Testis (tissue), 3 donors: ENCODE measurements around the gene ICA1. TPM values are rescaled to one million over a fixed set of nuclear protein-coding genes. Genes with fewer than 3 reads are reported as not detected.

Source experiments
- DNase-seq: peaks from one replicate; pipeline ENCODE4 v3.0.0-alpha.2; 2019
- H3K27ac ChIP-seq, 2 donors: fragments of 200-600 bp; sonication (generic); one replicate each; pipeline ENCODE4 v1.5.1; 2019
- H3K27me3 ChIP-seq: fragments of 200-600 bp; sonication (generic); one replicate; pipeline ENCODE4 v1.5.1; 2019
- H3K36me3 ChIP-seq: fragments of 200-600 bp; sonication (generic); one replicate; pipeline ENCODE4 v1.5.1; 2017; ENCODE audit warnings: low read depth; ENCODE audit errors: missing control alignments
- H3K4me1 ChIP-seq: fragments of 200-600 bp; sonication (generic); one replicate; pipeline ENCODE4 v1.5.1; 2019
- H3K4me3 ChIP-seq, 2 donors: fragments of 200-600 bp; sonication (generic); one replicate each; pipeline ENCODE4 v1.5.1; 2017 to 2019
- H3K9me3 ChIP-seq: fragments of 200-600 bp; sonication (generic); one replicate; pipeline ENCODE4 v1.5.1; 2017
- CTCF ChIP-seq, 3 experiments: fragments of 450-650 bp in 2 of 3; fragments of 200-600 bp in 1 of 3; sonication (generic) in 1 of 3; IDR thresholded peaks; one replicate each; pipeline ENCODE4 v1.5.1; 2016 to 2019; ENCODE audit warnings: antibody characterized with exemption in 3 of 3, mild to moderate bottlenecking in 2 of 3, moderate library complexity in 1 of 3
- POLR2A ChIP-seq: fragments of 450-650 bp; IDR thresholded peaks from one replicate; pipeline ENCODE4 v1.6.1; 2017; ENCODE audit warnings: antibody characterized with exemption, mild to moderate bottlenecking, moderate library complexity
- WGBS, 2 donors: methylation state at CpG; one replicate each; pipeline ENCODE4 v1.1.5; 2018; 5-methylcytosine and 5-hydroxymethylcytosine counted together
- intact Hi-C: fragments of 100-400 bp; cut with DNase I; formaldehyde crosslinking; loops from one replicate; pipeline ENCODE4 v1.15.1; 2023; ENCODE audit warnings: low total_unique reads
- polyA plus RNA-seq: library from polyadenylated mRNA; stranded (reverse); fragments of 350-450 nt; fragmentation: Illumina TruSeq; extraction: RNeasy Lipid Tissue Mini Kit (QIAGEN cat#74804); gene quantifications from one replicate; pipeline ENCODE4 v1.2.3, GENCODE V29; 2014; ENCODE audit warnings: low read depth, low replicate concordance; ENCODE audit not compliant: insufficient read depth
- total RNA-seq, 2 donors: library from RNA; depleted of rRNA; stranded (reverse); fragments of >200 nt; gene quantifications; one replicate each; pipeline ENCODE4 v1.2.3, GENCODE V29; 2016

ICA1 gene
- total and polyA plus RNA-seq, 3 donors from 2014 or later = 33.6 to 90.3 (median 76.1) TPM

GRCh38 chr7:8214244-8214824 lies 47.6 kb downstream of the ICA1 start:
- H3K36me3 ChIP-seq = no peaks in the 10 kb centered on the region
- H3K9me3 ChIP-seq = no peaks in the 10 kb centered on the region
- no peak for DNase-seq
- H3K27me3 ChIP-seq = no peaks in the 10 kb centered on the region
- TF ChIP-seq CTCF (IDR thresholded peaks at IDR 0.05) (no peak), POLR2A (no peak)
- H3K4me1 ChIP-seq = no peaks in the 10 kb centered on the region
- intact Hi-C loops = no loop called here
- WGBS, 2 donors = 51 to 76% methylated on average over 8 of the region's 8 CpGs
- no peak overlapping the region for H3K27ac ChIP-seq
- no peak overlapping the region for H3K4me3 ChIP-seq

GRCh38 chr7:8213381-8213780 lies 48.6 kb downstream of the ICA1 start:
- no peaks in the 10 kb centered on the region for H3K9me3 ChIP-seq
- no peak for DNase-seq
- H3K27ac ChIP-seq = no peak overlapping the region
- no peaks in the 10 kb centered on the region for H3K36me3 ChIP-seq
- no peaks in the 10 kb centered on the region for H3K27me3 ChIP-seq
- no peaks in the 10 kb centered on the region for H3K4me1 ChIP-seq
- intact Hi-C loops = no loop called here
- no peak for TF ChIP-seq POLR2A
- no peak for TF ChIP-seq CTCF (IDR thresholded peaks at IDR 0.05)
- H3K4me3 ChIP-seq = no peak overlapping the region
- WGBS, 2 donors = 90 to 95% methylated on average over 2 of the region's 2 CpGs

GRCh38 chr7:8212638-8213037 lies 49.3 kb downstream of the ICA1 start:
- DNase-seq = no peak
- WGBS, 2 donors = 82 to 89% methylated on average over 5 of the region's 5 CpGs
- Histone ChIP-seq H3K36me3 (no peaks in the 10 kb centered on the region), H3K27ac (no peak overlapping the region), H3K9me3 (no peaks in the 10 kb centered on the region), H3K4me1 (no peaks in the 10 kb centered on the region), H3K27me3 (no peaks in the 10 kb centered on the region), H3K4me3 (no peak overlapping the region)
- TF ChIP-seq CTCF (IDR thresholded peaks at IDR 0.05) (no peak), POLR2A (no peak)
- intact Hi-C loops = no loop called here

GRCh38 chr7:8211725-8212096 lies 50.3 kb downstream of the ICA1 start:
- no peak for DNase-seq
- intact Hi-C loops = no loop called here
- H3K4me3 ChIP-seq = no peak overlapping the region
- H3K27me3 ChIP-seq = no peaks in the 10 kb centered on the region
- H3K9me3 ChIP-seq = no peaks in the 10 kb centered on the region
- H3K36me3 ChIP-seq = no peaks in the 10 kb centered on the region
- no peaks in the 10 kb centered on the region for H3K4me1 ChIP-seq
- 94 to 97% methylated on average over 1 of the region's 1 CpG for WGBS, 2 donors
- no peak overlapping the region for H3K27ac ChIP-seq
- TF ChIP-seq CTCF (IDR thresholded peaks at IDR 0.05) = no peak
- no peak for TF ChIP-seq POLR2A
